Islet of Langerhans (tissue), 1 donor: ENCODE data around the gene AMACR.
"Not testable (repeated sequence)": the region's sequence is repeated elsewhere in the genome, so short reads cannot be mapped to it uniquely, and the experiment has no call there.

Experiments used
- FAIRE-seq: peaks from one replicate; lab custom pipeline; 2011; peaks lifted over from hg19 to GRCh38; lab: Jason Lieb, UNC

AMACR gene

GRCh38 chr5:34035756-34036155 is 27.9 kb upstream of the AMACR start:
- no peak for FAIRE-seq

GRCh38 chr5:34034534-34035327 is 26.9 kb upstream of the AMACR start:
- FAIRE-seq: no peak

- FAIRE-seq: no peak
Observed at GRCh38 chr5:34031966-34032365, 24.1 kb upstream of the AMACR start.

- no peak for FAIRE-seq
Observed at GRCh38 chr5:34031117-34031516, 23.3 kb upstream of the AMACR start.

GRCh38 chr5:34030585-34030984 is 22.7 kb upstream of the AMACR start:
- FAIRE-seq: not testable (repeated sequence)

- FAIRE-seq: no peak
Observed at GRCh38 chr5:34030048-34030447, 22.2 kb upstream of the AMACR start.

GRCh38 chr5:34028349-34028748 is 20.5 kb upstream of the AMACR start:
- FAIRE-seq: no peak

GRCh38 chr5:34026089-34026761 is 18.4 kb upstream of the AMACR start:
- FAIRE-seq: no peak

GRCh38 chr5:34022121-34022705 is 14.4 kb upstream of the AMACR start:
- FAIRE-seq: no peak

GRCh38 chr5:34021334-34021733 is 13.5 kb upstream of the AMACR start:
- no peak for FAIRE-seq

- no peak for FAIRE-seq
Observed at GRCh38 chr5:34020726-34021125, 12.9 kb upstream of the AMACR start.

- FAIRE-seq: no peak
Observed at GRCh38 chr5:34017254-34017653, 9.4 kb upstream of the AMACR start.

- no peak for FAIRE-seq
Observed at GRCh38 chr5:34016750-34017149, 8.9 kb upstream of the AMACR start.

GRCh38 chr5:34016222-34016621 is 8.4 kb upstream of the AMACR start:
- no peak for FAIRE-seq

GRCh38 chr5:34015120-34015822 is 7.4 kb upstream of the AMACR start:
- no peak for FAIRE-seq

GRCh38 chr5:34014626-34015025 is 6.8 kb upstream of the AMACR start:
- no peak for FAIRE-seq

- no peak for FAIRE-seq
Observed at GRCh38 chr5:34013547-34013946, 5.7 kb upstream of the AMACR start.

GRCh38 chr5:34012791-34013190 is 4.9 kb upstream of the AMACR start:
- FAIRE-seq: no peak

GRCh38 chr5:34011536-34011935 is 3.7 kb upstream of the AMACR start:
- FAIRE-seq: no peak

GRCh38 chr5:34010146-34010545 is 2.3 kb upstream of the AMACR start:
- not testable (repeated sequence) for FAIRE-seq

- no peak for FAIRE-seq
Observed at GRCh38 chr5:34009610-34010009, 1.8 kb upstream of the AMACR start.

GRCh38 chr5:34008802-34009201 is 952 bp upstream of the AMACR start:
- no peak for FAIRE-seq

GRCh38 chr5:34007201-34007620 is 639 bp downstream of the AMACR start:
- no peak for FAIRE-seq
